ENCODE results near the gene DDX27.

- TF ChIP-seq POLR2AphosphoS5 (IDR thresholded peaks at IDR 0.05; ENCODE audit: low read depth, low read length): no peak
- TF ChIP-seq TAF1 (IDR thresholded peaks at IDR 0.05; ENCODE audit: borderline replicate concordance, insufficient read depth, low read length): no peak
- TF ChIP-seq FOXP2 (optimal IDR thresholded peaks at IDR 0.05; ENCODE audit: borderline replicate concordance, extremely low read depth, extremely low read length, insufficient read depth): no peak
Observed at GRCh38 chr20:49216991-49217578, 2.1 kb upstream of the DDX27 start.

Measured in PFSK-1 (cell line).